NCI-H1092 (cell line): ENCODE measurements around the gene SH2B2.
"Not testable (repeated sequence)": the region's sequence is repeated elsewhere in the genome, so short reads cannot be mapped to it uniquely, and the experiment has no call there.

Source experiments
- DNase-seq: peaks from one replicate; lab custom pipeline; 2025; lab: John Stamatoyannopoulos, UW

Gene SH2B2

DNA sequence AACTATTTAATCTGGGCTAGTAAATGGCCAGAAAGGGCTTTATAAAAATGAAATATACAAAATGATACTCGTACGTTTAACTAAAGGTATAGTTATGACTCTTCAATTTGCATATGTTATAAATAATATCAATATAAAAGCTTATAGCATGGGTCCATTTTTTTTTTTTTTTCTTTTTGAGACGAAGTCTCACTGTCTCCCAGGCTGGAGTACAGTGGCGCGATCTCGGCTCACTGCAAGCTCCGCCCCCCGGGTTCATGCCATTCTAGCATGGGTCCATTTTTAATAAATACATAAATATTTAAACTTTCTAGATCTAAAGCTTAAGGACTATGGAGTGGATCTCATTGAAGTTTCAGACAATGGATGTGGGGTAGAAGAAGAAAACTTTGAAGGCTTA lies 50.3 kb downstream of the SH2B2 start:
- not testable (repeated sequence) for DNase-seq

DNA sequence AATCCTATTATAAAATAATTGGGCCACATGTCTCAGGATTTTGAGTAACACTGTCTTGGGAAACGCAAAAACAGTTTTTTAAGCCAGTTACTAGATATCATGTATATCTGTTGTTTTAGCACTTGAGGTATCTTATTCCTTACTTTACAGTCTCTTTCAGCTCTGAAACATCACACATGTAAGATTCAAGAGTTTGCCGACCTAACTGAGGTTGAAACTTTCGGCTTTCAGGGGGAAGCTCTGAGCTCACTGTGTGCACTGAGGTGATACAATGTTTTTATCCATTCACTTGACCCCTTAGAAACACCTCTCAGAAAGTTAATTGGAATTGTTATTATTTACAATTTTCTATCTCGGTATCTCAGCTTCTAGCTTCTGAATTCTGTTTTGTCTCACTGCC lies 50.8 kb downstream of the SH2B2 start:
- not testable (repeated sequence) for DNase-seq

DNA sequence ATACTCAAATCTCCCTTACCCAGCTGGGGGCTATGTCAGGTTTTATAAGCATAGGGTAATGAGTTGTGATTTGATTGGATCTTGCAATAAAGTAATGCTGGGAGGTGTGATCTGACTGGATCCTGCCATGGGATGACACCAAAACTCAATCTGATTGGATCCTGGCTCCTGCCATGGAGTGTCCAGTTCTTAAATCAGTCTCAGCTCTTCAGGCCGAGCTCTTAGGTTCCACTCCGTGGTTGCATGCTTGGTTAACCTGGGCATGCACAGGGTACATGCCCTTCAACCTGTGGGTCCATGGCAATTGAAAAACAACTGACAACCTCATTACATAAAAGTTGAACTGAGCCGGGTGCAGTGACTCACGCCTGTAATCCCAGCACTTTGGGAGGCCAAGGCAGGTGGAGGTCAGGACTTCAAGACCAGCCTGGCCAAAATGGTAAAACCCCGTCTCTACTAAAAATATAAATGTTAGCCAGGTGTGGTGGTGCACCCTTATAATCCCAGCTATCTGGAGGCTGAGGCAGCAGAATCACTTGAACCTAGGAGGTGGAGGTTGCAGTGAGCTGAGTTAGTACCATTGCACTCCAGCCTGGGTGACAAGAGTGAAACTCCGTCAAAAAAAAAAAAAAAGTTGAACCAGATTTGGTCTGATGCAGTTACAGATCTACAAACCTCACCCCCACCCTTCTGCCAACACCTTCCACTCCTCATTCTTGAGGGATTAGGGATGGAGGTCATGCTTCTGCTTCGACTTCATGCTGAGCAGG lies 54.1 kb downstream of the SH2B2 start:
- DNase-seq: not testable (repeated sequence)

DNA sequence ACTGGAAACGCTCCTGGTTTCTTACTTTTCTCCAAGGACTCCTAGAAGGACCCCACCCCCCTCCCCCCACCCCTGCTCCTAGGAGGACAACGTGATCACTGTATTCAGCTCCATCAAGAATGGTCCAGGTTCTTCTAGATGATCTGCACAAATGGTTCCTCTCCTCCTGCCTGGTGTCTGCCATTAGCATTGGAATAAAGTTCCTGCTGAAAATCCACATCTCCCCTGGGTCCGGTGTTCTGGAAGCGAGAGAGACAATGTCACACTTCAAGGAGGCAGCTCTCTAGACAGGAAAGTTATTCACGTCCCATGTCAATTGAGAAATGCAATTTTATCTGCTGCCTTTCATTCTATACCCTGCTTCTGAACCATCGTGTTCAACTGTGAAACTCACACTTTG lies 60.3 kb downstream of the SH2B2 start:
- not testable (repeated sequence) for DNase-seq

DNA sequence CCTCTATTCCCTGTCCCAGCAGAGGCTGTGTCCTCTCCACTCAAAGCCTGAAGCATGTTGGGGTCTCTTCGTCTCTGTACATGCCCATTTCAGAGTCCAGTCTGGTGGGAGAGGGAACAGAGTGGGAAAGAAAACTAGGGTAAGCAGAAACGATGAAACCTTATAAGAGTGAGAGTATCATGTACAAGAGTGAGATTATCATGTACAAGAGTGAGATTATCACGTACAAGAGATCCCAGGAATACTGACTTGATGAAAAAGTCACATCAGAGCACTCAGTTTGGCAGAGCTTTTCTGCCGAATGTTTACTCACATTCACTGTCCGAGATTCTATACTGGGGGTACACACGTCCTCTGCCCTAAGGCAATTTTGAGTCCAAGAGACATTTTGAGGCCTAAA lies 69.7 kb downstream of the SH2B2 start, which contains the start of gene SPDYE6:
SPDYE6 (minus strand) TSS at position 101 of the 400 bp plus-strand sequence. CDS start 421 bp downstream, outside the sequence.
- not testable (repeated sequence) for DNase-seq

DNA sequence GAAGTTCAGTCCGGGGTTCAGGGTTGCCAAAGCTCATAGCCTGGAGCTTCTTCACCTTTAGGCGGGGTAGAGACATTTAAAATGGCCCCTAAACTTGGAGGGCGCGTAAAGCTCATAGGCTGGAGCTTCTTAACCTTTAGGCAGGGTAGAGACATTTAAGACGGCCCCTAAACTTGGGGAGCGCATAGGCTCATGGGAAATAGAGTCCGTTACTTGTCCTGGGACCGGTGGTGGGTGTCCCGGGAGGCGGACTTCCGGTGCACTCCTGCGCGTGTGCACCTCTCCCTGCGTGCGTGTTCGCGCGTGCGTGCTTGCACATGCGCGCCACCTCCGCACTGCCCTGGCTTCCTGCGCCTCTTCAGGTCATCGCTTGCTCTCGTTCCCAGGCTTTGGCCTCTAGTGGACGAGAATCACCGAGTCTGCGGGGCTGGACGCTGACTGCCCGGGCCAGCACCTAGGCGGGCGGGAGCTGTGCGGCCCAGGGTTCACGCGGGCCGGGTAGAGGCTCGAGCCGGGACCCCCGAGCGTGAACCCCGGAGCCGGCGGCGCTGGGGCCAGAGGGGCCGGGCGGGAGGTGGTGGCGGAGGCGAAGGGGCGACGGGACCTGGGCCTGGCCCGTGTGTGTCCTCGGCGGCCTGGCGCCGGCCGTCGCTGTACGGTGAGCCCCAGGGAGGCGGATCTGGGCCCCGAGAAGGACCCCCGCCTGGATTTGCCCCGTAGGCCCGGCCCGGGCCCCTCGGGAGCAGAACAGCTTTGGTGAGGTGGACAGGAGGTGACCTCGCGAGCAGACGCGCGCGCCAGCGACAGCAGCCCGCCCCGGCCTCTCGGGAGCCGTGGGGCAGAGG lies 77.1 kb downstream of the SH2B2 start:
- DNase-seq: peak; percentile 97

DNA sequence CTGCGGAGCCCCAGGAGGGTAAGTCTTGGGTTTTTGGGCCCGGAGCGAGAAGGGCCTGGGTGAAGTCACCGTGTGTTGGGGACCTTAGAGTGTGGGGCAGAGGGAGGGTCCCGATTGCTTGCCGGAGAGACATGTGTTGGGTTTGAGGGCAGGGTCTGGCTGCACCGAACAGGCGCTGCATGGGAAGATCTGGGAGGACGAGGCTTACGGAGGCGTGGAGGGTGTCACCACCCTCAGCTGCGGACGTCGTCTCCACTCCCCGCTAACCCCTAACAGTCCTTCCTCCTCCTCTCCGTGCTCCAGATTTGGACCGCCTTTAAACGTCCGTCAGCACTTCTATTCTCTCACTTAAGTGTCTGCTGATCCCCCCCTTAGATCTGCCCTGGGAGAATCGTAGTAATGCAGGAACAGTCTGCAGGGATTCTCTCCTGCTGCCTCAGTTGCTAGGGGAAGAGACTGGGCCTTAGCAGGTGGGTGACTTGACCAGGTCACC lies 77.8 kb downstream of the SH2B2 start:
- DNase-seq: not testable (repeated sequence)

DNA sequence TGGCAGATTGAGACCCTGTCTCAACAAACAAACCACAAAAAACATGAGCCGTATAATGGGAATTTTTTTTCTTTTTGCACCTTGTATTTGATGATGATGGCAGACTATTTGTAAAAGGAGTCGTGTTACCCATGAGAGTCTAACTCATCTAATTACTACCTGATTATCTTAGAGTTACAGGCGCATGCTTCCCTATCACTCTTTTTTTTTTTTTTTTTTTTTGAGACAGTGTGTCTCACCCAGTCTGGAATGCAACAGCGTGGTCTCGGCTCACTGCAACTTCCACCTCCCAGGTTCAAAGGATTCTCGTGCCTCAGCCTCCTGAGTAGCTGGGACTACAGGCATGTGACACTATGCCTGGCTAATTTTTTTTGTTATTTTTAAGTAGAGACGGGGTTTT lies 78.7 kb downstream of the SH2B2 start:
- not testable (repeated sequence) for DNase-seq

DNA sequence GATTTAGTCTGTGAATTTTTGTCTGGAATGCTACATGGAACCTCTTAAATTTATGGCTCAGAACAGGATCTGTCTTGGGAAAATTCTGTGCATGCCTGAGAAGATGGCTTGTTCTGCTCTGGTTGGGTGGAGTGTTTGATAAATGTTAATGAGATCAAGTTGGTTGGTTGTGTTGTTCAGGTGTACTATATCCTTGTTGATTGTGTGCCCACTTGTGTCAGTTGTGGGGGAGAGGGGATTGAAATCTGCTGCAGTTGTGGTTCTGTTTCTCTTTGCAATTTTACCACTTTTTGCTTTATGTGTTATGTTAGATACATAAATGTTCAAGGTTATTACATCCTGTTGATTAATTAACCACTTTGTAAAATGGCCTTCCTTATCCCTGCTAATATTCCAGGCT lies 83.4 kb downstream of the SH2B2 start:
- DNase-seq: not testable (repeated sequence)
